ENCODE measurements around the gene ARL4C.

- TF ChIP-seq, protein P1, sequence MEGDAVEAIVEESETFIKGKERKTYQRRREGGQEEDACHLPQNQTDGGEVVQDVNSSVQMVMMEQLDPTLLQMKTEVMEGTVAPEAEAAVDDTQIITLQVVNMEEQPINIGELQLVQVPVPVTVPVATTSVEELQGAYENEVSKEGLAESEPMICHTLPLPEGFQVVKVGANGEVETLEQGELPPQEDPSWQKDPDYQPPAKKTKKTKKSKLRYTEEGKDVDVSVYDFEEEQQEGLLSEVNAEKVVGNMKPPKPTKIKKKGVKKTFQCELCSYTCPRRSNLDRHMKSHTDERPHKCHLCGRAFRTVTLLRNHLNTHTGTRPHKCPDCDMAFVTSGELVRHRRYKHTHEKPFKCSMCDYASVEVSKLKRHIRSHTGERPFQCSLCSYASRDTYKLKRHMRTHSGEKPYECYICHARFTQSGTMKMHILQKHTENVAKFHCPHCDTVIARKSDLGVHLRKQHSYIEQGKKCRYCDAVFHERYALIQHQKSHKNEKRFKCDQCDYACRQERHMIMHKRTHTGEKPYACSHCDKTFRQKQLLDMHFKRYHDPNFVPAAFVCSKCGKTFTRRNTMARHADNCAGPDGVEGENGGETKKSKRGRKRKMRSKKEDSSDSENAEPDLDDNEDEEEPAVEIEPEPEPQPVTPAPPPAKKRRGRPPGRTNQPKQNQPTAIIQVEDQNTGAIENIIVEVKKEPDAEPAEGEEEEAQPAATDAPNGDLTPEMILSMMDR (IDR thresholded peaks at IDR 0.05), result no peak
- TF ChIP-seq POLR2A (IDR thresholded peaks at IDR 0.05), result no peak
Measured at GRCh38 chr2:234444242-234444730, 52.6 kb downstream of the ARL4C start.

All from body of pancreas (tissue), 4 donors.